HL-60/S4 (cell line): ENCODE measurements around the gene TFAP2A.

Experiments
- in situ Hi-C: fragments of 300-500 bp; cut with MboI; formaldehyde crosslinking; loops from 2 replicates; pipeline ENCODE4 v1.14.3; 2022; ENCODE audit warnings: low sequenced_read_pairs

The TFAP2A gene

GRCh38 chr6:10414756-10415616 is at the start of gene TFAP2A:
TFAP2A (minus strand) TSS chr6:10415074; CDS start chr6:10414991, 83 bp downstream.
- in situ Hi-C loops: no loop called here

GRCh38 chr6:10463491-10464481 is 48.9 kb upstream of the TFAP2A start:
- in situ Hi-C loops: no loop called here

GRCh38 chr6:10463040-10463439 is 48.2 kb upstream of the TFAP2A start:
- in situ Hi-C loops: no loop called here

- in situ Hi-C loops: no loop called here
Measured at GRCh38 chr6:10461850-10462249, 47.0 kb upstream of the TFAP2A start.

- in situ Hi-C loops: no loop called here
Measured at GRCh38 chr6:10460096-10460495, 45.2 kb upstream of the TFAP2A start.

- in situ Hi-C loops: no loop called here
Measured at GRCh38 chr6:10458287-10458686, 43.4 kb upstream of the TFAP2A start.

- in situ Hi-C loops: no loop called here
Measured at GRCh38 chr6:10453596-10453995, 38.7 kb upstream of the TFAP2A start.

- in situ Hi-C loops: no loop called here
Measured at GRCh38 chr6:10451828-10452509, 37.1 kb upstream of the TFAP2A start.

- in situ Hi-C loops: no loop called here
Measured at GRCh38 chr6:10451394-10451793, 36.5 kb upstream of the TFAP2A start.

- in situ Hi-C loops: loop anchor here (25.0 kb wide), 3 partner anchors 912 to 1462 kb away; no protein-coding TSS in a partner anchor
Measured at GRCh38 chr6:10449751-10450150, 34.9 kb upstream of the TFAP2A start.

GRCh38 chr6:10448096-10448495 is 33.2 kb upstream of the TFAP2A start:
- in situ Hi-C loops: loop anchor here (25.0 kb wide), 3 partner anchors 911 to 1461 kb away; no protein-coding TSS in a partner anchor

- in situ Hi-C loops: loop anchor here (25.0 kb wide), 3 partner anchors 909 to 1459 kb away; no protein-coding TSS in a partner anchor
Measured at GRCh38 chr6:10446548-10446947, 31.7 kb upstream of the TFAP2A start.

- in situ Hi-C loops: loop anchor here (25.0 kb wide), 3 partner anchors 904 to 1454 kb away; no protein-coding TSS in a partner anchor
Measured at GRCh38 chr6:10441655-10442009, 26.8 kb upstream of the TFAP2A start.

- in situ Hi-C loops: loop anchor here (25.0 kb wide), 3 partner anchors 904 to 1454 kb away; no protein-coding TSS in a partner anchor
Measured at GRCh38 chr6:10441004-10441654, 26.3 kb upstream of the TFAP2A start.

- in situ Hi-C loops: loop anchor here (25.0 kb wide), 3 partner anchors 901 to 1451 kb away; no protein-coding TSS in a partner anchor
Measured at GRCh38 chr6:10437891-10438290, 23.0 kb upstream of the TFAP2A start.

GRCh38 chr6:10434235-10434634 is 19.4 kb upstream of the TFAP2A start:
- in situ Hi-C loops: loop anchor here (25.0 kb wide), 3 partner anchors 897 to 1447 kb away; no protein-coding TSS in a partner anchor

GRCh38 chr6:10433322-10433721 is 18.4 kb upstream of the TFAP2A start:
- in situ Hi-C loops: loop anchor here (25.0 kb wide), 3 partner anchors 896 to 1446 kb away; no protein-coding TSS in a partner anchor

- in situ Hi-C loops: loop anchor here (25.0 kb wide), 3 partner anchors 894 to 1444 kb away; no protein-coding TSS in a partner anchor
Measured at GRCh38 chr6:10431423-10432164, 16.7 kb upstream of the TFAP2A start.
